HCT116 (cell line): ENCODE measurements around the gene CGB5. TPM values are rescaled to one million over a fixed set of nuclear protein-coding genes. Genes with fewer than 3 reads are reported as not detected.

ENCODE experiments used
- ATAC-seq: fragments of 200-7000 bp; cut with Tn5 transposase; 2 replicates; pipeline ENCODE4 v1.9.1; 2020; ENCODE audit warnings: mild to moderate bottlenecking, moderate library complexity
- BruUV-seq: library from RNA; stranded (reverse); fragments of 400-500 nt; replicated peaks from 2 replicates; lab custom pipeline; 2021; lab: Mats Ljungman, UMichigan
- CTCF ChIA-PET: fragments of 300-600 bp; sonication (Branson Sonifier 250); formaldehyde crosslinking; loops from one replicate; lab custom pipeline; 2021; ENCODE audit warnings: antibody characterized with exemption; lab: Charles Lee
- POLR2A ChIA-PET: fragments of 300-600, 350-600 bp; sonication (Branson Sonifier 250); formaldehyde crosslinking; loops from one replicate; lab custom pipeline; 2021; ENCODE audit warnings: antibody characterized with exemption; lab: Charles Lee
- RAD21 ChIA-PET, 2 experiments: fragments of 300-600 bp; sonication (Branson Sonifier 250); formaldehyde crosslinking; loops; one replicate each; lab custom pipeline; 2023; ENCODE audit warnings: low total read pairs in 2 of 2; ENCODE audit not compliant: uncharacterized antibody in 2 of 2, unreplicated experiment in 2 of 2, low non-redundant PET in 1 of 2; lab: Charles Lee
- DNase-seq: peaks from one replicate; pipeline ENCODE4 v3.0.0-alpha.2; 2010; ENCODE audit warnings: low read depth, low spot score
- H2AFZ ChIP-seq: fragments of 200-600 bp; shearing (Covaris generic), sonication (generic); 2 replicates; pipeline ENCODE4 v1.6.1; 2017; ENCODE audit warnings: low read depth, mixed run types, mixed read lengths, antibody characterized with exemption, low read length; ENCODE audit not compliant: poor library complexity, severe bottlenecking
- H3K27ac ChIP-seq: 2 replicates; pipeline ENCODE4 v1.5.1; 2012; ENCODE audit warnings: low read depth, low read length
- H3K27me3 ChIP-seq: fragments of 200-600 bp; sonication (generic); 2 replicates; pipeline ENCODE4 v1.6.1; 2016; ENCODE audit warnings: mixed run types, low read length, mixed read lengths; ENCODE audit not compliant: insufficient read depth
- H3K36me3 ChIP-seq, 2 experiments: fragments of 200-500 bp in 1 of 2; fragments of 200-600 bp in 1 of 2; sonication (Bioruptor generic) in 1 of 2; sonication (generic) in 1 of 2; 2 replicates each; pipeline versions ENCODE4 v1.5.1 to v1.6.1; 2014 to 2016; ENCODE audit warnings: low read length in 2 of 2, inconsistent platforms in 1 of 2, mixed read lengths in 1 of 2, mixed run types in 1 of 2; ENCODE audit not compliant: insufficient read depth in 2 of 2, control insufficient read depth in 1 of 2
- H3K4me1 ChIP-seq, 2 experiments: fragments of 200-600 bp in 1 of 2; sonication (generic) in 1 of 2; 2 replicates each; pipeline versions ENCODE4 v1.5.1 to v1.6.1; 2012 to 2017; ENCODE audit warnings: low read length in 2 of 2, inconsistent platforms in 1 of 2, mild to moderate bottlenecking in 1 of 2, mixed read lengths in 1 of 2, mixed run types in 1 of 2, moderate library complexity in 1 of 2; ENCODE audit not compliant: insufficient read depth in 2 of 2, control insufficient read depth in 1 of 2
- H3K4me2 ChIP-seq: fragments of 200-600 bp; sonication (generic); 2 replicates; pipeline ENCODE4 v1.6.1; 2017; ENCODE audit warnings: mixed run types, low read length, mixed read lengths
- H3K4me3 ChIP-seq, 2 experiments: fragments of 200-600 bp in 1 of 2; sonication (generic) in 1 of 2; replicated peaks in 1 of 2; 2 replicates each; pipeline ENCODE4 v1.5.1; 2011 to 2016; ENCODE audit warnings: low read length in 2 of 2, control low read depth in 1 of 2, low read depth in 1 of 2, mild to moderate bottlenecking in 1 of 2, mixed read lengths in 1 of 2, mixed run types in 1 of 2
- H3K79me2 ChIP-seq: fragments of 200-600 bp; sonication (generic); 2 replicates; pipeline ENCODE4 v1.6.1; 2017; ENCODE audit warnings: mild to moderate bottlenecking, mixed run types, low read length, moderate library complexity, mixed read lengths; ENCODE audit not compliant: insufficient read depth
- H3K9ac ChIP-seq: fragments of 200-600 bp; sonication (generic); 2 replicates; pipeline ENCODE4 v1.6.1; 2016; ENCODE audit warnings: low read length, mixed read lengths
- H3K9me2 ChIP-seq: fragments of 200-600 bp; sonication (generic), shearing (Covaris generic); 2 replicates; pipeline ENCODE4 v1.6.1; 2017; ENCODE audit warnings: mixed run types, mild to moderate bottlenecking, moderate library complexity; ENCODE audit not compliant: insufficient read depth
- H3K9me3 ChIP-seq, 2 experiments: fragments of 200-500 bp in 1 of 2; fragments of 200-600 bp in 1 of 2; sonication (Bioruptor generic) in 1 of 2; sonication (generic) in 1 of 2; 2 replicates each; pipeline ENCODE4 v1.6.1; 2014 to 2017; ENCODE audit warnings: low read length in 2 of 2, mixed read lengths in 2 of 2, inconsistent platforms in 1 of 2, low read depth in 1 of 2, mild to moderate bottlenecking in 1 of 2, mixed run types in 1 of 2, moderate library complexity in 1 of 2; ENCODE audit not compliant: control insufficient read depth in 1 of 2, insufficient read depth in 1 of 2
- H4K20me1 ChIP-seq: fragments of 200-600 bp; sonication (generic), shearing (Covaris generic); 2 replicates; pipeline ENCODE4 v1.6.1; 2017; ENCODE audit warnings: mixed run types, mild to moderate bottlenecking, moderate library complexity; ENCODE audit not compliant: insufficient read depth
- ELF1 ChIP-seq: IDR thresholded peaks from 2 replicates; pipeline ENCODE4 v1.6.1; 2012; ENCODE audit warnings: low read depth, borderline replicate concordance
- FOSL1 ChIP-seq: IDR thresholded peaks from 2 replicates; pipeline ENCODE4 v1.6.1; 2012; ENCODE audit warnings: low read depth
- POLR2AphosphoS5 ChIP-seq: IDR thresholded peaks from 2 replicates; pipeline ENCODE4 v1.6.1; 2011; ENCODE audit warnings: mild to moderate bottlenecking, low read depth, low read length, moderate library complexity
- SP1 ChIP-seq: IDR thresholded peaks from 2 replicates; pipeline ENCODE4 v1.6.1; 2012; ENCODE audit warnings: low read depth
- SRF ChIP-seq: IDR thresholded peaks from 2 replicates; pipeline ENCODE4 v1.6.1; 2012; ENCODE audit warnings: low read depth
- TCF7L2 ChIP-seq: IDR thresholded peaks from 2 replicates; pipeline ENCODE4 v1.7.0; 2011; ENCODE audit warnings: borderline replicate concordance, inconsistent platforms; ENCODE audit not compliant: insufficient read depth, insufficient read length; ENCODE audit errors: extremely low read depth
- YY1 ChIP-seq: IDR thresholded peaks from 2 replicates; pipeline ENCODE4 v1.6.1; 2011; ENCODE audit warnings: low read length, low read depth, moderate library complexity, mild to moderate bottlenecking; ENCODE audit not compliant: insufficient replicate concordance; ENCODE audit errors: extremely low read depth
- ZNF274 ChIP-seq: fragments of 200-500 bp; sonication (Bioruptor generic); IDR thresholded peaks from 2 replicates; pipeline ENCODE4 v1.6.1; 2014; ENCODE audit warnings: mild to moderate bottlenecking, low read depth, low read length, inconsistent platforms
- intact Hi-C: fragments of 100-400 bp; cut with micrococcal nuclease; formaldehyde crosslinking; loops from 2 replicates; pipeline ENCODE4 v1.10.0; 2022
- microRNA-seq: library from miRNA; unstranded; fragments of <30 nt; microRNA quantifications from one replicate; pipeline ENCODE4, GENCODE V29; 2016; ENCODE audit warnings: borderline number of aligned reads
- total RNA-seq: library from RNA; stranded (reverse); gene quantifications from one replicate; pipeline ENCODE4 v1.2.1, GENCODE V29; 2021; ENCODE audit not compliant: unreplicated experiment
- TF ChIP-seq, protein P1 (sequence below): IDR thresholded peaks from 2 replicates; pipeline ENCODE4 v1.6.1; 2012
- TF ChIP-seq, protein P2 (sequence below): IDR thresholded peaks from 2 replicates; pipeline ENCODE4 v1.6.1; 2012

Gene CGB5
- total RNA-seq, 1 experiment from 2014 or later: not detected

DNA sequence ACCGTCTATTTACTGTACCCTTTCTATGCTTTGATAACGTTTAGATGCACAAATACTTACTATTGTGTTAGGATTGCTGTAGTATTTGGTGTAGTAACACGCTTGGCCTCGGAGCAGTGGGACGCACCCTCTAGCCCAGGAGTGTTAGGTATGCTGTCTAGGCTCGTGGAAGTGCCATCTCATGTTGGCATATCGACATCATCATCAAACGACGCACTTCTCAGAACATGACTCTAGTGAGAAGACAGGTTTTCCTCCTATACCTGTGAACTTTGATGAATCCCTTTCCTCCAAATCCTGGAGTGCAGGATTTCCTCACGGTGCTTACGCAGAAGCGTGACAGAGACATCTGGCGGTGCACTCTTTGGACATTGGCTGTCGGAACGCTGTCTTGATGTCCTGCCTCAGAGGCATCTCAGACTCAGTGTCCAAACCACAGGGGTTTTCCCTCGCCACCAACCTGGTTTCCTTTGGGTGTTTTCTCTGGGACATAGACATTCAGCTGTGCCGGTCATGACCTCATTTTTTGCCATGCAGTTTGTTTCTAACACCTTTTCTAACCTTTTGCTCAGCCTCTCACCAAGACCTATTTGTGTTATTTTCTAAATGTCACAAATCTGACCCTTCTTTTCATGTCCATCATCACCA lies 47.9 kb downstream of the CGB5 start:
- ChIA-PET POLR2A (no interaction called here), CTCF (no interaction called here), RAD21 (no interaction called here)
- no peak for DNase-seq
- H3K27me3 ChIP-seq: no peaks in the 10 kb centered on the region
- H3K79me2 ChIP-seq: peaks cover 99% of the 10 kb centered on the region
- H3K9me2 ChIP-seq: no peaks in the 10 kb centered on the region
- intact Hi-C loops: no loop called here
- H3K4me3 ChIP-seq: no peak overlapping the region
- H3K9ac ChIP-seq: no peak overlapping the region
- peaks cover 3 to 12% of the 10 kb centered on the region in 2 experiments; a peak in 3 of 4 replicates for H3K4me1 ChIP-seq
- no TSS peak for BruUV-seq
- H3K27ac ChIP-seq: no peak overlapping the region
- no peak overlapping the region for H3K4me2 ChIP-seq
- H2AFZ ChIP-seq: no peak overlapping the region
- peaks cover 38% of the 10 kb centered on the region; the same call in 1 of the 2 replicates for H4K20me1 ChIP-seq
- no peak for ATAC-seq
- TF ChIP-seq POLR2AphosphoS5: no peak
- peaks cover 45 to 73% of the 10 kb centered on the region in 2 experiments for H3K36me3 ChIP-seq
- H3K9me3 ChIP-seq: no peaks in the 10 kb centered on the region

DNA sequence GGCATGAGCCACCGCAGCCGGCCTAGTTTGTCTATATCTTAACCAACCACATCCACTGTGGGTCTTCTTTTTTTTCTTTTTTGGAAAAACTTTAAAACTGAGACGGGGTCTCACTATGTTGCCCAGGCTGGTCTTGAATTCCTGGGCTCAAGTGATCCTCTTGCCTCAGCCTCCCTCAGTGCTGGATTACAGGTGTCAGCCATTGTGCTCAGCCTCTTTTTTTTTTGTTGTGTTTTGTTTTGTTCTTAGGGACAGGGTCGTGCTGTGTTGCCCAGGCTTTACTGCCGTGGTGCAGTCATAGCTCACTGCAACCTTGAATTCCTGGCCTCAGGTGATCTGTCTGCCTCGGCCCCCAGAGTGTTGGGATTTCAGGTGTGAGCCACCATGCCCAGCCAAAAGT lies 49.0 kb downstream of the CGB5 start:
- Histone ChIP-seq H4K20me1 (peaks cover 37% of the 10 kb centered on the region; the same call in 1 of the 2 replicates), H3K9me3 (no peaks in the 10 kb centered on the region), H3K9me2 (no peaks in the 10 kb centered on the region), H3K4me1 (peaks cover 0 to 3% of the 10 kb centered on the region in 2 experiments; a peak in 2 of 4 replicates), H3K36me3 (peaks cover 41 to 68% of the 10 kb centered on the region in 2 experiments), H3K79me2 (peaks cover 99% of the 10 kb centered on the region)
- ChIA-PET CTCF (no interaction called here), RAD21 (no interaction called here)
- TF ChIP-seq ZNF274: no peak
- TF ChIP-seq SRF: no peak
- TF ChIP-seq, protein P1, sequence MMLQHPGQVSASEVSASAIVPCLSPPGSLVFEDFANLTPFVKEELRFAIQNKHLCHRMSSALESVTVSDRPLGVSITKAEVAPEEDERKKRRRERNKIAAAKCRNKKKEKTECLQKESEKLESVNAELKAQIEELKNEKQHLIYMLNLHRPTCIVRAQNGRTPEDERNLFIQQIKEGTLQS: no peak
- no peak for TF ChIP-seq ELF1
- TF ChIP-seq POLR2AphosphoS5: no peak
- TF ChIP-seq YY1: no peak
- no peak for TF ChIP-seq FOSL1
- TF ChIP-seq, protein P2, sequence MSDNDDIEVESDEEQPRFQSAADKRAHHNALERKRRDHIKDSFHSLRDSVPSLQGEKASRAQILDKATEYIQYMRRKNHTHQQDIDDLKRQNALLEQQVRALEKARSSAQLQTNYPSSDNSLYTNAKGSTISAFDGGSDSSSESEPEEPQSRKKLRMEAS: no peak
- TF ChIP-seq TCF7L2: no peak
- no peak for TF ChIP-seq SP1
- TF ChIP-seq, all 23 proteins: peak for 0
- intact Hi-C loops: no loop called here
- POLR2A ChIA-PET: no interaction called here
- DNase-seq: no peak
- no peak overlapping the region for H2AFZ ChIP-seq
- H3K9ac ChIP-seq: no peak overlapping the region
- BruUV-seq: no TSS peak
- no peak overlapping the region for H3K4me3 ChIP-seq
- ATAC-seq: no peak
- no peak overlapping the region for H3K4me2 ChIP-seq
- no peaks in the 10 kb centered on the region for H3K27me3 ChIP-seq
- H3K27ac ChIP-seq: no peak overlapping the region

Small RNA genes lying within 50 kb of the gene (microRNA-seq; reads per million reads assigned to microRNA genes)
- gene MIR6798: not detected

Other genes starting within 250 kb of the CGB5 start
- gene BCAT2, start 232.8 kb upstream of the CGB5 start, total RNA-seq: 66.1 TPM
- gene HSD17B14, start 207.4 kb upstream of the CGB5 start, total RNA-seq: 3.9 TPM
- 20.4 TPM for gene PLEKHA4, start 175.2 kb upstream of the CGB5 start, total RNA-seq
- gene PPP1R15A, start 171.4 kb upstream of the CGB5 start, total RNA-seq: 50.3 TPM
- gene TULP2, start 145.1 kb upstream of the CGB5 start, total RNA-seq: not detected
- gene NUCB1, start 143.5 kb upstream of the CGB5 start, total RNA-seq: 88.8 TPM
- 8.6 TPM for gene DHDH, start 110.1 kb upstream of the CGB5 start, total RNA-seq
- gene BAX, start 89.0 kb upstream of the CGB5 start, total RNA-seq: 96.4 TPM
- gene FTL, start 78.5 kb upstream of the CGB5 start, total RNA-seq: 1,885 TPM
- gene GYS1, start 50.5 kb upstream of the CGB5 start, total RNA-seq: 50.7 TPM
- gene RUVBL2, start 50.0 kb upstream of the CGB5 start, total RNA-seq: 270 TPM
- 3.7 TPM for gene LHB, start 26.8 kb upstream of the CGB5 start, total RNA-seq
- not detected for gene CGB3, start 19.5 kb upstream of the CGB5 start, total RNA-seq
- 5.0 TPM for gene CGB2, start 12.0 kb upstream of the CGB5 start, total RNA-seq
- gene CGB1, start 7.0 kb upstream of the CGB5 start, total RNA-seq: 0.76 TPM
- gene CGB8, start 5.3 kb downstream of the CGB5 start, total RNA-seq: 0.34 TPM
- gene CGB7, start 13.9 kb downstream of the CGB5 start, total RNA-seq: 5.4 TPM
- 1.7 TPM for gene NTF4, start 21.0 kb downstream of the CGB5 start, total RNA-seq
- not detected for gene KCNA7, start 28.9 kb downstream of the CGB5 start, total RNA-seq
- gene SNRNP70, start 41.6 kb downstream of the CGB5 start, total RNA-seq: 236 TPM
- gene LIN7B, start 70.5 kb downstream of the CGB5 start, total RNA-seq: 7.2 TPM
- 2.2 TPM for gene C19orf73, start 75.3 kb downstream of the CGB5 start, total RNA-seq
- 28.1 TPM for gene PPFIA3, start 75.7 kb downstream of the CGB5 start, total RNA-seq
- not detected for gene HRC, start 111.5 kb downstream of the CGB5 start, total RNA-seq
- 44.2 TPM for gene TRPM4, start 113.9 kb downstream of the CGB5 start, total RNA-seq